ENCODE data around the gene MOB3B. TPM values are rescaled to one million over a fixed set of nuclear protein-coding genes. Genes with fewer than 3 reads are reported as not detected.
A peak's percentile ranks its signal among the peaks of the same experiment; 100 is the strongest.

The MOB3B gene
- polyA plus RNA-seq, 4 donors, result 21.3 to 27.5 (median 27.1) TPM

DNA sequence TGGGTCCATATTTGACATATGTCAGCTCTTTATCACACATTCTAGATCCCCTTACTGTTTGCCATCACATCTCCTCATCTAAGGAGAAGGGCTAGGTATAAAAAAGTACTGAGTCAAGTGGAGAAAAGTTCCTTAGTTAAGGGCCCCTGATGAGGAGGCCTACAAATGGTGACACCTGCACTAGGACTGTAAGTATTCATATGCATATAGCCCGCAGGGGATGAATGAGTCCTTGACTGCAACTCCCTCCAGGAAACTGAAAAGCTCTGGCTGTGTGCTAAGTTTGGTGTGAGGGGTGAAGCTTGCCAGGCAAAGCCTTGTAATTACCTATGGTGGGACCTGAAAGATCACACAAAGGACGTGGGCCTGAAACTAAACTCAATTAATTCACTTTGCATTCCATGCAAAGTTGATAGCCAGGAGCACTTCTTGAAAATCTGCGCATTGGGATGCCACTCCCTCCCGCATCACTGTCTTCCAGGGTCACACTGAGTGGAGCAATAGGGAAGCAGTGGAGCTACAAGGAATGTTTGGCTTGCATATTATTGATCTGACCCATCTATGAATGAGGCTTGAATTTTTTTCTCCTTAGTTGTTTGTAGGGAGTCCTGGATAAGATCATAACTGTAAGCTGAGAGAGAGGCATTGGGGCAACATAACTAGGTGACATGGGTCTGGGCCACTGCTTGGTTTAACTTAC lies 220.8 kb downstream of the MOB3B start:
- no peak for DNase-seq (ENCODE audit: low read depth in 4 of 4, low spot score in 3 of 4)

DNA sequence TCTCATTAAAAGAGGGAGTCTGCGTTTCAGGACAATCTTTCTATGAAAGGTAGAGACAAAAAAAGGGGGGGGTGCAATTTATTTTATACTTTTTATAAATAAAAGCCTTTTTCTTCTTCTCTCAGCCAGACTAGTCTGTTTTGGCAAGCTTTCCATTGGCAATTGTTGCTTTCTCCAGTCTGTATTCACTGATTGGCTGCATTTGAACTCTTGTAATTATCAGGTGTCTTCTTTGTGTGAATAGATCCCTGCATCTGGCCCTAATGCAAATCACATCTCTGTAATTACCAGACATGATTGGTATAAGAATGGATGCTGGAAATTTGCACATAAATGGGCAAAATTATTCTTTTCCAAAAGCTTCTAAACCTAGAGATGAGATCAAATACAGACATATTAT lies 225.1 kb downstream of the MOB3B start:
- DNase-seq (ENCODE audit: low read depth in 4 of 4, low spot score in 3 of 4), result no peak

DNA sequence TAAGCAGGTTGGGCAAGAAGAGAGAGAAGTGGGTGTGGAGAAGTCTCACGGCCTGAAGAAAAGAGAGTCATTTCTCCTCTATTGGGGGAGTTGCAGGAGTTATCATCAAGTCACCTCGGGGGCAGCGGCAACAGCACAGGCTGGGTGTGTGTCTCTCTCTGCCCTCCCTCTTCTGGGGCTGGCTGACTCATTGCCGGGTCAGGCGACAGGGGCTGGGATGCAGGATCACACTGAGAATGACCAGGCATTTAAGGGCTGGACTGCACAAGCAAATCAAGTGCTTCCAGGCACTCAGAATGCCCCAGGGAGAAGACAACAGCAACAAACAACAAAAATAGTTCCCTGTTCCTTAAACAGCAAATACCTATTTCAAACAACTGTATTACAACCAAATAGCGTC lies 226.4 kb downstream of the MOB3B start:
- DNase-seq (ENCODE audit: low read depth in 4 of 4, low spot score in 3 of 4), result no peak

DNA sequence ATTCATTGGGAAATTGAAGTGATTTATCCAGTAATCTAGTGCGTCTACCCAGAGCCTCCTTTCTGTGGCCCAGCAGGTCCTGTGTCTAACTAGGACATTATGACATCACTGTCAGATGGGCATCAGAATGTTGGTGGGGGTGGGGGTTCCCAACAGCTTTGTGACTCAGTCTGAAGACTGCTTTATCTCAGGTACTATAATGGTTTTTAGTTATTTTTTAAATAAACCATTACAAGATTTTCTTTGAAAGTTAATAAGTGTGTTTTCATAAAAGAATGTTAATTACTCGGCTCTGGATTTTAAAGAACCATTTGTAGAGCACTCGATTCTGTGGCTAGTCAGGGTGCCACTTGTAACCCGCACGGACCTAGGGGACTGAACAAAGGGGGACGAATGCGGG lies 232.6 kb downstream of the MOB3B start, which contains the start of gene EQTN:
Gene EQTN, minus strand, starts transcription at position 101 of the 400 bp plus-strand sequence. Its CDS starts 95 bp downstream, at position 6.
- DNase-seq (ENCODE audit: low read depth in 4 of 4, low spot score in 3 of 4), result no peak

DNA sequence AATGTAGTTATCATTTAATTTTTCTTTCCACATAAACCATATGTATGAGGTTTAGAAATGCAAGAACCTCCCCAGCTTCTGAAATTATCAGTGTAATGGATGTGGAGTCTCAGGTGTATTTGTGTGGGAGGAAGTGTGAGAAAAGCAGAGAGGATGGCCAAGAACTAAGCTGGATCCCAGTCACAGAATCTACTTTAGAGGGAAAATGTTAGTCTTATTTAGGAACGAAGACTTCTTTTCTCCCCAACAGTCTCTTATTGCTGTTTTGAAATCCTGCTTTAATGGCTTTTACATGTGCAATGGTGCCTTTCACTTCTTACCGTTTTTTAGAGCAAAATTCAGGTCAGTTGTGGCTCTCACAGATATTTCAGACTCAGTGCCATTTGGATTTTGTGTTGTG lies 235.6 kb downstream of the MOB3B start:
- DNase-seq (ENCODE audit: low read depth in 4 of 4, low spot score in 3 of 4), result no peak

DNA sequence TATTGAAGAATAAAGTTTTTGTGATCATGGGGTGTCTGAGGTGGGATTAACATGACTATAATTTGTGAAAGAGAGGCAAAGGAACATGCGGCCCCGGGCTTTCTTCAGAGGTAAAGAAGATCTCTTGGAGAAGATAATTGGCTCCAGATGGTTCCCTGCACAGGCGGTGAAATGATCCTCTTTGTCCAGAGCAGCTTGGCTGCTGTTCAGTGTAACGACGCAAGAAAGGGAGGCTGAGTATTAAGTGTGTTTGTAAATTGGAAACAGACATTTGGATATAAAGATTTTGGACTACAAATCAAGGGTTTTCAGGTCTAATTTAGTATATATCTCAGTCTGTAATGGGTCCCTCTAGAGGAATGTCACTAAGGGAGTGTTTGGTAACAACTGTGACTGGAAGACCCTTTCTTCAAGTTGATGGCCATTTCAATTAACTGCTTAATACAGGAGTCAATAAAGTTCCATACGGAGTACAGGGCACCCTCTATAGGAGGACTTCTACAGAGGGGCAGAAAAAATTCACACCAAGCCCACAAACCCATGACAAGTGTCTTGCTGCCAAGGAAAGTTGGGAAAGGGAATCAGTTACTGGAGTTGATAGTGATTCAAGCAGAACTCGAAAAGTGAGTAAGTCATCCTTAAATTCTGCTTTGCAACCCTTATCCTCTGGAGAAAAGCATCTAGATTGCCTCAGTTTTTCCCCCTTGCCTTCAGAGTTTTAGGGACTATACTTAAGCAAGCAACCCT lies 236.8 kb downstream of the MOB3B start:
- DNase-seq (ENCODE audit: low read depth in 4 of 4, low spot score in 3 of 4), result no peak

DNA sequence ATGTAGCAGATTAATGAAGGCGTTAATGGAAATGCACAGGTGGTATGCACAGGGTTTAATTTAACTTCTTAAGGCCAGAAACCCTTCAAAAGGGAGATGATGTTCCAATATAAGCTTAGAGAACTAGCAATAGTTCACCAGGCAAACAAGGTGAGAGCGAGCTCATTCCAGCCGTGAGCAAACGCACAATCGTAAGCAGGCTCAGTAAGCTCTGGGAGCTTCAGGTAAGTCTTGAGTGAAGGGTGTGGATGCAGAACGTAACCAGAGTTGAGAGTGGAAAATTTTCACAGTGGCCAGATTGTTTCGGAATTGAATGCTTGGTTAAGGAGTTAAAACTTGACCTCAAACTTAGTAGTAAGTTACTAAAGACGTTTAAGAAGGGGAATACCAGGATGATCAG lies 238.3 kb downstream of the MOB3B start:
- no peak for DNase-seq (ENCODE audit: low read depth in 4 of 4, low spot score in 3 of 4)

DNA sequence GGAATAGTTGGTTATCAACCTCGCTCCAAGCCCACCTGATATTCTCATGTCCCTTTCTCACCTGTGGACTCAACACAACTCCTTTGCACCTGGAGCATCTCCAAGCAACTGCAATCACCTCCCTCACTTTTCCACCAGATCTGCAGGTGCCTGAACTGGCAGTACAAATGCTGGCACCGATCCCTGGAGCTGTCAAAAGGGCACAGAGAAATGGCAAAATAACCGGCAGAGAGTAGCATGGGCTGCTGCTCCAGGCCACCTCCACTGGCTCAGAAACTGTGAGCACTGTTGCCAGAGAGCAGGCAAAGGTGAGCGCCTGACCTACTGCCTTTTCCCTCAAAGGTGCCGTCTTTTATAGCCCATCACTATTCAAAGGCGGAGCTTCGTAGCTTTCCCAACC lies 247.3 kb downstream of the MOB3B start:
- no peak for DNase-seq (ENCODE audit: low read depth in 4 of 4, low spot score in 3 of 4)

DNA sequence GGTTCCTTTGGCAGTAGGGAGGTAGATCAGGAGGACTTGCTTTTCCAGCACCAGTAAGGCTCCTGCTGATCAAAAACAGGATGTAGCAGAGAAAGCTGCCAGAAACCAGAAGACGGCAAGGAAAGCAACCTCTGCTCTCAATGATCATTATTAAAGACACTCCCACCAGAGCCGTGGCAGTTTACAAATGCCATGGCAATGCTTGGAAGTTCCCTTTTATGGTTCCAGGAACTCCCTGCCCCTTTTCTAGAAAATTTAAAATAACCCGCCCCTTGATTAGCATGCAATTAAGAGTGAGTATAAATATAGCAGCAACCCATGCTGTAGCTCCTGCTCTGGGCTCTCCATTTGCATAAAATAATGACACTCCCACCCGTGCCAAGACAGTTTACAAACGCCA lies 248.8 kb downstream of the MOB3B start:
- no peak for DNase-seq (ENCODE audit: low read depth in 4 of 4, low spot score in 3 of 4)

DNA sequence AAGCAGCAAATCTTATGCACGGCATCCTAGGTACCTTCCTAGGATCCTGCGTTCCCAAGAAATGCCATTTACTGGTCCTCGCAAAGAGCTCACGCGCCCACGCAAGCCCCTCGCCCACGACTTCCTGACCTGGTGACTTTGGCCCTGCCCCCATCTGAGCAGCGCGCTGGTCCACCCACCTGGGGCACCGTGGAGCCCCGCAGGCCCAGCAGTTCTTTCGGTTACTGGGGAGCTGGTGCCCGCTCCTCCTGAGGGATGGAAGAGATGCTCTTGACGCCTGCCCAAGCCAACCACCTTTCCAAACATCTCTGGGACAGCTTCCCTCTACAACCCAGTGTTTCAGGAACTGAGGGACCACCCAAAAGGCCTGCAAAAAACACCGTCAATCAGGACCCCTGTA lies 249.4 kb downstream of the MOB3B start:
- no peak for DNase-seq (ENCODE audit: low read depth in 4 of 4, low spot score in 3 of 4)

DNA sequence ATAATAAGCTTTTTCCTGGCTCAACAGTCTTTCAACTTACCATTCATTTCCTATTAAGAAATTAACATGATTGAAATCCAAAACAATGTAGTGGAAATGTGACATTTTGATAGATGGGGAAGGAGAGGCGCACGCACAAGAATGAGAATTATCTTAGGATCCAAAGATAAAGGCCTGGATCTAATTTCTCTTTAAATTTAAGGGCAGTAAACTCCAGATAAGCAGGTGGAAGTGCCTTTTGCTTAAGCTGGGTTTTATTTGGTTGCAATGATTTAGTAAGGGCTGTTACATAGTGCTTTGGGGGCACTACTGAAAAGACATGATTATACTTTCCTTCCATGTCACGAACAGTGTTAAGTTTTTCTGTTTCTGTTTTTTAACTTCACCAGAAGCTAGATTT lies 250.0 kb downstream of the MOB3B start:
- DNase-seq (ENCODE audit: low read depth in 4 of 4, low spot score in 3 of 4), result no peak

DNA sequence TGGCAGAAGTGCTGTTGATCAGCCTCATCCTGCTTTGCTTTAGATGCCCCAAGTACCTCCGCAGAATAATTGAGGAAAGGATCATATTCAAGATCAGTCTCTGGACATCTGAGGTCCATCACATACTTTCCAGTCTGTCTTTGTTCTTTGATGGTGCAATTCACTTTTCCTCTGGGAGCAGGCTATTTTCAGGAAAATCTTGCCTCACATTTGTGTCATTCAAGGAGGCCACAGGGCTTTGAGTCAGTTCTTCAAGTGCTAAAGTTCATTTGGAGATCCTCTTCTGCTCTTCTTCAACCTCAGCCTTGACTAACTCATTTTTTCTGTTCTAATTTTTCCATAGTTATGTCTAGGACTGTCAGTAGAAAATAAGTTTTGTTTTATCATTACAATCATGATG lies 251.2 kb downstream of the MOB3B start:
- no peak for DNase-seq (ENCODE audit: low read depth in 4 of 4, low spot score in 3 of 4)

DNA sequence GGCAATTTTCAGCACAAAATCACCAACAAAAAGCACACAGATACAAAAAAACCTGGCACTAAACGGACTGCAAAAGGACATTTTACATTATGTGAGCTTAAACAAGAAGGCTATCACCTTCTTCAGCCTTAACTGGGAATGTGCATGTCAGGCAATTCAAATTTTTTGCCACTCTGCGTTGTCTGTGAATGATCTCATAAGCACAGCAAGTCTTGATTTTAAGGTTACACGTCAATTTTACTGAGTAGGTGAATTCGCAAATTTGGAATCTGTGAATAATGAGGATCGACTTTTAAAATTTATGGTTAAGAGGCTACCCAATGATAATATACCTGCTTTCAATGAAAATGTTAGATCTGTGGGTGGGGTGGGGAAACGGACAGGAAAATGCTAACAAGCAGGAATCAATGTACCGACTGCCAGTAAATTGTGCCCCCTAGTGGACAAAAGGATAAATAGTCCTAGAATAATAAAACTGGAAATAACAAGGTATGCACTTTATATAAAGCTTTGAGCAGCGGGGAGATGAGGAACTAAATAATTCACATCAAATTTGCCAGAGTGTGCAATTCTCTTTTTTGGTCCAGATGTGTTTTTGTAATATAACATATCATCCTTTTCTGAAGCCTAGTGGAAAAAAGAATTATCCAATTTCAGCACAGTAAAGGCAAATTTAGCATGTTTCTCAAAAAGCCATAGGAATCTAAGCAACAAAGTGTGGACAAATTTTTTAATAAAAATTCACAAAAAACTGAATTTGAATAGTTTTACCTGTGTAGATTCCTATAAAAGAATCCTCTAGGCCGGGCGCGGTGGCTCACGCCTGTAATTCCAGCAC lies 253.2 kb downstream of the MOB3B start:
- DNase-seq (ENCODE audit: low read depth in 4 of 4, low spot score in 3 of 4), result peak; percentile 42 to 53 (median 48)

Other genes starting within 250 kb of the MOB3B start
- under 1 TPM in 3 of 4 donors, not detected in 1; 0.28 to 0.31 (median 0.31) TPM for gene EQTN, start 232.7 kb downstream of the MOB3B start, polyA plus RNA-seq (ENCODE audit: insufficient read length in 4 of 4)
- under 1 TPM in 1 of 4 donors, not detected in 3; 0.06 TPM for gene IFNK, start 5.5 kb downstream of the MOB3B start, polyA plus RNA-seq (ENCODE audit: insufficient read length in 4 of 4)
- gene C9orf72, start 43.7 kb upstream of the MOB3B start, polyA plus RNA-seq (ENCODE audit: insufficient read length in 4 of 4), result 10 to 100 TPM; 21.1 to 22.1 (median 21.6) TPM